Right lobe of liver (tissue), 6 donors: ENCODE measurements around the gene ADAMTS16. TPM values are rescaled to one million over a fixed set of nuclear protein-coding genes. Genes with fewer than 3 reads are reported as not detected.

Experiments
- ATAC-seq, 4 donors: fragments of 200-7000 bp; cut with Tn5 transposase; one replicate each; pipeline ENCODE4 v1.9.1; 2020; ENCODE audit warnings: mild to moderate bottlenecking in 4 of 4, moderate library complexity in 4 of 4
- DNase-seq, 3 donors: peaks; one replicate each; pipeline ENCODE4 v3.0.0-alpha.2; 2020
- H3K27ac ChIP-seq, 3 donors: fragments of 200-600 bp; one replicate each; pipeline ENCODE4 v1.8.0; 2022
- H3K27me3 ChIP-seq, 2 donors: fragments of 200-600 bp; one replicate each; pipeline ENCODE4 v1.8.0; 2022
- H3K36me3 ChIP-seq, 4 donors: fragments of 200-600 bp; sonication (generic) in 1 of 4; one replicate each; pipeline versions ENCODE4 v1.5.1 to v1.8.0; 2017 to 2022; ENCODE audit warnings: control low read depth in 1 of 4
- H3K4me1 ChIP-seq, 4 donors: fragments of 200-600 bp; sonication (generic) in 1 of 4; one replicate each; pipeline versions ENCODE4 v1.5.1 to v1.8.0; 2017 to 2022; ENCODE audit warnings: control low read depth in 1 of 4
- H3K4me3 ChIP-seq, 3 donors: fragments of 200-600 bp; one replicate each; pipeline ENCODE4 v1.8.0; 2022
- H3K9me3 ChIP-seq, 4 donors: fragments of 200-600 bp; sonication (generic) in 1 of 4; one replicate each; pipeline versions ENCODE4 v1.5.1 to v1.8.0; 2017 to 2022; ENCODE audit warnings: control low read depth in 1 of 4
- CTCF ChIP-seq, 4 donors: fragments of 200-600 bp in 3 of 4; fragments of 450-650 bp in 1 of 4; IDR thresholded peaks; one replicate each; pipeline versions ENCODE4 v1.5.1 to v1.8.0; 2016 to 2022; ENCODE audit warnings: antibody characterized with exemption in 4 of 4, mild to moderate bottlenecking in 2 of 4
- POLR2A ChIP-seq: fragments of 450-650 bp; IDR thresholded peaks from one replicate; pipeline ENCODE4 v1.6.1; 2017; ENCODE audit warnings: antibody characterized with exemption, mild to moderate bottlenecking
- WGBS: methylation state at CpG from one replicate; pipeline ENCODE4 v1.1.6; 2018; ENCODE audit warnings: low coverage, low lambda C conversion rate; ENCODE audit not compliant: insufficient coverage; ENCODE audit errors: missing lambda C conversion rate; 5-methylcytosine and 5-hydroxymethylcytosine counted together
- intact Hi-C, 2 donors: fragments of 100-400 bp; cut with DNase I; formaldehyde crosslinking; loops; one replicate each; pipeline versions ENCODE4 v1.11.2 to v1.14.1; 2022
- total RNA-seq, 6 experiments: library from RNA; depleted of rRNA in 2 of 6; stranded (reverse); fragments of >200 nt in 2 of 6; fragmentation: NEBNext Ultra II Directional in 3 of 6; extraction: Animal tissue kit (Norgen Biotek cat#: 25700) in 3 of 6; gene quantifications; one replicate each; pipeline versions ENCODE4 v1.1.0 to v1.2.4, GENCODE V29; 2016 to 2023
- donor health status: DM: no; HTN: yes; CAD: no.
- donor health status: DM: no; HTN: no; CAD: no.
- donor health status: DM: no; HTN: no; CAD: no.
- donor health status: DM: no; HTN: yes; CAD: no.
- donor health status: DM: no; HTN: yes; CAD: no.

The ADAMTS16 gene
- total RNA-seq, 6 experiments from 2014 or later = not detected

- Histone ChIP-seq H3K4me3 (no peak overlapping the region), H3K4me1 (no peaks in the 10 kb centered on the region), H3K9me3 (no peaks in the 10 kb centered on the region), H3K27ac (no peak overlapping the region), H3K27me3 (no peaks in the 10 kb centered on the region), H3K36me3 (no peaks in the 10 kb centered on the region)
- no peak for ATAC-seq
- DNase-seq = no peak
- intact Hi-C loops = no loop called here
- 65% methylated on average over 8 of the region's 10 CpGs for WGBS
- TF ChIP-seq CTCF (IDR thresholded peaks at IDR 0.05) = no peak
These were observed 99.1 kb downstream of the ADAMTS16 start for GRCh38 chr5:5239191-5239590.

GRCh38 chr5:5240234-5240633, 100.1 kb downstream of the ADAMTS16 start:
- 82% methylated on average over 2 of the region's 8 CpGs for WGBS
- Histone ChIP-seq H3K36me3 (no peaks in the 10 kb centered on the region), H3K9me3 (no peaks in the 10 kb centered on the region), H3K27ac (no peak overlapping the region), H3K4me1 (no peaks in the 10 kb centered on the region), H3K27me3 (no peaks in the 10 kb centered on the region), H3K4me3 (no peak overlapping the region)
- DNase-seq = no peak
- TF ChIP-seq CTCF (IDR thresholded peaks at IDR 0.05) (no peak), POLR2A (no peak)
- no peak for ATAC-seq
- intact Hi-C loops = no loop called here

GRCh38 chr5:5242056-5242455, 101.9 kb downstream of the ADAMTS16 start:
- no peak overlapping the region for H3K27ac ChIP-seq
- H3K9me3 ChIP-seq = no peaks in the 10 kb centered on the region
- ATAC-seq = no peak
- H3K27me3 ChIP-seq = no peaks in the 10 kb centered on the region
- no peaks in the 10 kb centered on the region for H3K4me1 ChIP-seq
- intact Hi-C loops = no loop called here
- 72% methylated on average over 10 of the region's 11 CpGs for WGBS
- DNase-seq = no peak
- H3K4me3 ChIP-seq = no peak overlapping the region
- TF ChIP-seq POLR2A (no peak), CTCF (IDR thresholded peaks at IDR 0.05) (no peak)
- no peaks in the 10 kb centered on the region for H3K36me3 ChIP-seq

GRCh38 chr5:5246736-5247135, 106.6 kb downstream of the ADAMTS16 start:
- DNase-seq (no peak), ATAC-seq (no peak)
- H3K4me3 ChIP-seq = no peak overlapping the region
- WGBS = 78% methylated on average over 8 of the region's 8 CpGs
- no peaks in the 10 kb centered on the region for H3K9me3 ChIP-seq
- intact Hi-C loops = no loop called here
- H3K36me3 ChIP-seq = no peaks in the 10 kb centered on the region
- no peak overlapping the region for H3K27ac ChIP-seq
- TF ChIP-seq POLR2A (no peak), CTCF (IDR thresholded peaks at IDR 0.05) (no peak)
- no peaks in the 10 kb centered on the region for H3K4me1 ChIP-seq
- no peaks in the 10 kb centered on the region for H3K27me3 ChIP-seq

- intact Hi-C loops = no loop called here
- 64% methylated on average over 6 of the region's 6 CpGs for WGBS
- H3K4me3 ChIP-seq = no peak overlapping the region
- DNase-seq (no peak), ATAC-seq (no peak)
- no peaks in the 10 kb centered on the region for H3K9me3 ChIP-seq
- no peaks in the 10 kb centered on the region for H3K27me3 ChIP-seq
- no peak overlapping the region for H3K27ac ChIP-seq
- no peaks in the 10 kb centered on the region for H3K4me1 ChIP-seq
- TF ChIP-seq CTCF (IDR thresholded peaks at IDR 0.05) = no peak
- TF ChIP-seq POLR2A = no peak
- H3K36me3 ChIP-seq = no peaks in the 10 kb centered on the region
These were observed 110.6 kb downstream of the ADAMTS16 start for GRCh38 chr5:5250758-5251157.
